ENCODE results near the gene HMGXB4. TPM values are rescaled to one million over a fixed set of nuclear protein-coding genes. Genes with fewer than 3 reads are reported as not detected.
A peak's percentile ranks its signal among the peaks of the same experiment; 100 is the strongest.

Gene HMGXB4
- total and polyA plus RNA-seq, 2 of the 13 experiments (the other 11 are each of a cell fraction or from before 2014, with no cell fraction given) = 13.9 to 16.3 TPM

DNA sequence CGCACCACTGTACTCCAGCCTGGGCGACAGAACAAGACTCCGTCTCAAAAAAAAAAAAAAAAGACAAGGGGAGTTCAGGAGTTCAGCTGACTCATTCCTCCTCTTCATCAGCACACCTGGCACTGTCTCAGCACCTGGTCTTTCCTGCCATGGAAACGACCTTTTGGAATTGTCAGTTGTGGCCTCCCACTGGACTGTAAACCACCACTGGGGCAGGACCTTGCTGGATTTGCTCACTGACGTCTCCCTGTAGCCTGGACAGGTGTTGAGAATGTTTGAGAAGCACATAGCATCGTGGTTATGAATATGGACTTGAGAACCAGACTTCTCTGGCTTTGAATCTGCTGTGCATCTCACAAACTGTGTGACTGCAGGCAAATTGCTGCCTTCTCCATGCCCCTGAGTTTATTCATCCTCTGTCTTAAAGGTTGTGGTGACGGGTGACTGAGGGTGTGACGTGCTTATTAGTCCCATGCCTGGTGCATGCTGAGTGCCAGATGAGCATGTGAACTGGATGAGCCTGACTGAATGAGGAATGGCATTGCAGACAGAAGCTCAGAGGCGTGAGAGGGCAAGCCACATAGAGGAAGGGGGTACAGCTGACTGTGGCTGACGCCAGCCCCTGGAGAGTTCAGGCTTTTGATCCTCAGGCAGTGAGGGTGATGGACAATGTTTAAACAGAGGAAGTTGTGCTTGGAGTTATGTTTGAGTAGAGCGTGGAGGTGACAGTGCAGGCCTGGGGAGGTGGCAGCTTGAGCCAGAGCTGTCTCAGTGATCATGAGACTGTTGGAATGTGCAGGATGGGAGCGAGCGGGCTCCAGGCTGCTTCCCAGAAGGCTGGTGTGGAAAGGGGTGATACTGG is 55.1 kb downstream of the HMGXB4 start (continued):
- TF ChIP-seq ZBTB10 (CRISPR knock-in tag; IDR thresholded peaks at IDR 0.05; ENCODE audit: borderline replicate concordance) (no peak), ATM (IDR thresholded peaks at IDR 0.05; ENCODE audit: borderline replicate concordance) (no peak), SMAD3 (CRISPR knock-in tag; IDR thresholded peaks at IDR 0.05) (no peak), ZNF460 (CRISPR knock-in tag; IDR thresholded peaks at IDR 0.05; ENCODE audit: borderline replicate concordance) (no peak), RBM22 (optimal IDR thresholded peaks at IDR 0.05; ENCODE audit: low read length) (no peak), GABPA (IDR thresholded peaks at IDR 0.05; ENCODE audit: low read depth, low read length) (no peak), GABPA (CRISPR knock-in tag; IDR thresholded peaks at IDR 0.05; ENCODE audit: low read depth) (peak; percentile 27; the same call in 1 of the 2 replicates), ZNF841 (CRISPR knock-in tag; IDR thresholded peaks at IDR 0.05; ENCODE audit: borderline replicate concordance) (no peak), NFKB2 (CRISPR knock-in tag; IDR thresholded peaks at IDR 0.05; ENCODE audit: borderline replicate concordance) (no peak), ZNF597 (CRISPR knock-in tag; IDR thresholded peaks at IDR 0.05) (no peak), MAF1 (CRISPR knock-in tag; IDR thresholded peaks at IDR 0.05; ENCODE audit: borderline replicate concordance) (no peak), ZNF280B (CRISPR knock-in tag; IDR thresholded peaks at IDR 0.05; ENCODE audit: borderline replicate concordance) (0 out of 2 replicates have a peak, but pooled peaks have one; percentile 14), CBX1 (IDR thresholded peaks at IDR 0.05; ENCODE audit: low read depth) (no peak), REL (CRISPR knock-in tag; conservative IDR thresholded peaks at IDR 0.05) (no peak), ZNF782 (CRISPR knock-in tag; IDR thresholded peaks at IDR 0.05; ENCODE audit: borderline replicate concordance) (no peak; the same call in 1 of the 2 replicates), ASH2L (IDR thresholded peaks at IDR 0.05; ENCODE audit: insufficient read length, low read depth, low read length) (peak; percentile 17), ZBTB8A (CRISPR knock-in tag; IDR thresholded peaks at IDR 0.05; ENCODE audit: borderline replicate concordance, low read depth) (no peak)
- TF ChIP-seq, protein P1, sequence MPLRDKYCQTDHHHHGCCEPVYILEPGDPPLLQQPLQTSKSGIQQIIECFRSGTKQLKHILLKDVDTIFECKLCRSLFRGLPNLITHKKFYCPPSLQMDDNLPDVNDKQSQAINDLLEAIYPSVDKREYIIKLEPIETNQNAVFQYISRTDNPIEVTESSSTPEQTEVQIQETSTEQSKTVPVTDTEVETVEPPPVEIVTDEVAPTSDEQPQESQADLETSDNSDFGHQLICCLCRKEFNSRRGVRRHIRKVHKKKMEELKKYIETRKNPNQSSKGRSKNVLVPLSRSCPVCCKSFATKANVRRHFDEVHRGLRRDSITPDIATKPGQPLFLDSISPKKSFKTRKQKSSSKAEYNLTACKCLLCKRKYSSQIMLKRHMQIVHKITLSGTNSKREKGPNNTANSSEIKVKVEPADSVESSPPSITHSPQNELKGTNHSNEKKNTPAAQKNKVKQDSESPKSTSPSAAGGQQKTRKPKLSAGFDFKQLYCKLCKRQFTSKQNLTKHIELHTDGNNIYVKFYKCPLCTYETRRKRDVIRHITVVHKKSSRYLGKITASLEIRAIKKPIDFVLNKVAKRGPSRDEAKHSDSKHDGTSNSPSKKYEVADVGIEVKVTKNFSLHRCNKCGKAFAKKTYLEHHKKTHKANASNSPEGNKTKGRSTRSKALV (CRISPR knock-in tag; IDR thresholded peaks at IDR 0.05) = no peak
- TF ChIP-seq, protein P2, sequence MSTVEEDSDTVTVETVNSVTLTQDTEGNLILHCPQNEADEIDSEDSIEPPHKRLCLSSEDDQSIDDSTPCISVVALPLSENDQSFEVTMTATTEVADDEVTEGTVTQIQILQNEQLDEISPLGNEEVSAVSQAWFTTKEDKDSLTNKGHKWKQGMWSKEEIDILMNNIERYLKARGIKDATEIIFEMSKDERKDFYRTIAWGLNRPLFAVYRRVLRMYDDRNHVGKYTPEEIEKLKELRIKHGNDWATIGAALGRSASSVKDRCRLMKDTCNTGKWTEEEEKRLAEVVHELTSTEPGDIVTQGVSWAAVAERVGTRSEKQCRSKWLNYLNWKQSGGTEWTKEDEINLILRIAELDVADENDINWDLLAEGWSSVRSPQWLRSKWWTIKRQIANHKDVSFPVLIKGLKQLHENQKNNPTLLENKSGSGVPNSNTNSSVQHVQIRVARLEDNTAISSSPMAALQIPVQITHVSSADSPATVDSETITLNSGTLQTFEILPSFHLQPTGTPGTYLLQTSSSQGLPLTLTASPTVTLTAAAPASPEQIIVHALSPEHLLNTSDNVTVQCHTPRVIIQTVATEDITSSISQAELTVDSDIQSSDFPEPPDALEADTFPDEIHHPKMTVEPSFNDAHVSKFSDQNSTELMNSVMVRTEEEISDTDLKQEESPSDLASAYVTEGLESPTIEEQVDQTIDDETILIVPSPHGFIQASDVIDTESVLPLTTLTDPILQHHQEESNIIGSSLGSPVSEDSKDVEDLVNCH (CRISPR knock-in tag; IDR thresholded peaks at IDR 0.05) = no peak

Measured in HepG2 (cell line).